ENCODE data around the gene RNASEH1. TPM values are rescaled to one million over a fixed set of nuclear protein-coding genes. Genes with fewer than 3 reads are reported as not detected.

RNASEH1 gene
- polyA plus RNA-seq, 3 donors: 18.6 to 20.6 (median 19.8) TPM

Other genes with a start within 250 kb of the RNASEH1 start
- 10 to 100 TPM; 23.2 to 28.4 (median 26.5) TPM for gene EIPR1, start 180.5 kb downstream of the RNASEH1 start, polyA plus RNA-seq (ENCODE audit: insufficient read length in 3 of 3)
- gene TRAPPC12, start 178.6 kb downstream of the RNASEH1 start, polyA plus RNA-seq (ENCODE audit: insufficient read length in 3 of 3): 100 to 1,000 TPM in 1 of 3 donors, 10 to 100 TPM in 2; 73.6 to 110 (median 95.8) TPM
- gene ADI1, start 38.8 kb downstream of the RNASEH1 start, polyA plus RNA-seq (ENCODE audit: insufficient read length in 3 of 3): 10 to 100 TPM; 70.3 to 77.0 (median 76.4) TPM
- 1,000 to 10,000 TPM; 1,593 to 1,802 (median 1,659) TPM for gene RPS7, start 16.9 kb upstream of the RNASEH1 start, polyA plus RNA-seq (ENCODE audit: insufficient read length in 3 of 3)
- gene COLEC11, start 36.8 kb upstream of the RNASEH1 start, polyA plus RNA-seq (ENCODE audit: insufficient read length in 3 of 3): 1 to 10 TPM; 2.4 to 6.5 (median 2.7) TPM
- not detected for gene ALLC, start 99.9 kb upstream of the RNASEH1 start, polyA plus RNA-seq (ENCODE audit: insufficient read length in 3 of 3)
- gene DCDC2C, start 145.2 kb upstream of the RNASEH1 start, polyA plus RNA-seq (ENCODE audit: insufficient read length in 3 of 3): under 1 TPM in 1 of 3 donors, not detected in 2; 0.50 TPM